PC-3 (cell line): ENCODE measurements around the gene TPRKB.

Experiments used
- CTCF ChIP-seq: fragments of 300-600 bp; sonication (generic); conservative IDR thresholded peaks from 2 replicates; pipeline ENCODE4 v1.5.1; 2017; ENCODE audit warnings: antibody characterized with exemption, low read depth, mild to moderate bottlenecking, low read length
- EZH2 ChIP-seq: fragments of 300-600 bp; sonication (generic); IDR thresholded peaks from one replicate; pipeline ENCODE4 v1.6.1; 2017; ENCODE audit warnings: antibody characterized with exemption, mild to moderate bottlenecking, low read length; ENCODE audit not compliant: unreplicated experiment
- EZH2phosphoT487 ChIP-seq: fragments of 300-600 bp; sonication (generic); IDR thresholded peaks from 2 replicates; pipeline ENCODE4 v1.6.1; 2018; ENCODE audit warnings: mild to moderate bottlenecking, antibody characterized with exemption, low read length, borderline replicate concordance

GRCh38 chr2:73718421-73718820 is 18.7 kb downstream of the TPRKB start:
- TF ChIP-seq CTCF (no peak), EZH2 (no peak), EZH2phosphoT487 (no peak)
